SH-SY5Y (cell line): Measurements from ENCODE around the gene SMIM3.

Source experiments
- GATA2 ChIP-seq: IDR thresholded peaks from 2 replicates; pipeline ENCODE4 v1.6.1; 2011; ENCODE audit warnings: mild to moderate bottlenecking, low read depth, low read length
- GATA3 ChIP-seq: IDR thresholded peaks from 2 replicates; pipeline ENCODE4 v1.6.1; 2011; ENCODE audit warnings: low read depth, mild to moderate bottlenecking, low read length, moderate library complexity

The SMIM3 gene

DNA sequence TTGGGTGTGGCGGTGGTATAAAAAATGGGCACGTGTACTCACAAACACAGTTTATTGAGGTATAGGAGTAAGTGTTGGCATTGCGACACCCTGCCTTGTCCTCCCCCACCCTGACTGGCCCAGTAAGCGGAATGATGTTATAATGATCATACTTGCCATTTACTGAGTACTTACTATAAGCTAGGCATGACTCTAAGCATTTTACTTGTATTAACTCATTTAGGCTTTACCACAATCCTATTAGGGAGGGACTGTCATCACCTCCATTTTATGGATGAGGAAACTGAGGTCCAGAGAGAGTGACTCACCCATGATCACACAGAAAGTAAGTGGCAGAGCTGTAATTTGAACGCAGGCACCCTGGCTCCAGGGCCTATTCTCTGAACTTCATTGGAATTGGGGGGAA is 2.3 kb downstream of the SMIM3 start:
- TF ChIP-seq GATA3 (no peak), GATA2 (no peak)

DNA sequence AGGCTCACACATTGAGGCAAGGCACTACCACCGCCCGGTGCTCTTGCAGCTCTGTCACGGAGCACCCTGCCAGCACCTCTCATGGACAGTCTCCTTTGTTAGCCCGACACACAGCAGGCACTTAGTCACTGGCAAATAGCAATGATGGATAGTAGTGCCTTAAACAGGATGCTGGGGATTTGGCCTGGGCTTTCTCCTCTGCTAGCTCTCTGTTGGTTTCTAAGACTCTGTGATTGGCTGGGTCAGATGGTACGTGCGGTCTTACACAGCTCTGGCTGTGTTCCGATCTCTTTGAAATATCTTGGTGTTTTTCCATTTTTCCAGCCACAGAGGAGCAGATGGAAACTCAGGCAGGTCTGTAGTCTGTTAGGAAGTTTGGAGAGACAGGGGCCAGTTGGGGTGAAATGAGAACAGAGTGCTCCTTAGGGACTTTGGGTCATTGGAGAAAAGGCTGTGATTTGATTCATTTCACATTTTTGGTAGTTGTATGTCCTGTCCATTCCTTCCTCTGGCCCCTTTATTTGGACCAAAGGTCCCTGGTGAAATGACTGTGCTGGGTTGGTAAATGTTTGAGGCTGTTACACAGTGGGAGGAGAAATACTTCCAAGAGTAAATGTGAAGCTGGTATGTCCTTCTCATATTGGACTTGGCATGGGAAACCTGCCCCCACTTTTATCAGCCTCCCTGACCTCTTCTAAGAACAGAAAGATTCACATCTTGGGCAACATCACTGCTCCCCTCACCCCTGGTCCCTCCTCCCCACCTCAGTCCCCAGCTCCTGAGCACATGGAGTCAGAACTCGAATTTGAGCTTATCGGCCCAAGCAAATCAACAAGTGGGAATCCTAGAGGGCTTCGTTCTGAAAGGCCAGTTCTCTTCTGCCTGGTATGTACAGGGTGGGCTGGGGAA is 3.4 kb downstream of the SMIM3 start:
- TF ChIP-seq GATA2 (no peak), GATA3 (no peak)

DNA sequence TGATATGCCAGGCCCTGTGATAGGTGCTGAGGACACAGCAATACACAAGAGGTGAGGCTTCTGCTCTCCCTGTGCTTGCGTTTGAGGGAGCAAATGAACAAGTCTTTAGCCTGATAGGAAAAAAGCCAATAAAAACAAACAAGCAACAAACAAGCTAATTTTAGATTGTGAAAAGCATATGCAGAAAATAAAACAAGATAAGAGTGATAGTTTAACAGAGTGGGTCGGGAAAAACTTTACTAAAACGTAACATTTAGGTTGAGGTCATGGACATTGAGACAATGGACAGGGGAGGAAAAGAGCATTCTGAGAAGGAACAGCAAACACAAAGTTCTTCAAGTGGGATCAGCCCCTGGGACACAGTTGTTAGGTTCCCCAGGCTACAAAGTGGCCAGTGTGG is 4.3 kb downstream of the SMIM3 start:
- TF ChIP-seq GATA2 = no peak
- TF ChIP-seq GATA3 = no peak

DNA sequence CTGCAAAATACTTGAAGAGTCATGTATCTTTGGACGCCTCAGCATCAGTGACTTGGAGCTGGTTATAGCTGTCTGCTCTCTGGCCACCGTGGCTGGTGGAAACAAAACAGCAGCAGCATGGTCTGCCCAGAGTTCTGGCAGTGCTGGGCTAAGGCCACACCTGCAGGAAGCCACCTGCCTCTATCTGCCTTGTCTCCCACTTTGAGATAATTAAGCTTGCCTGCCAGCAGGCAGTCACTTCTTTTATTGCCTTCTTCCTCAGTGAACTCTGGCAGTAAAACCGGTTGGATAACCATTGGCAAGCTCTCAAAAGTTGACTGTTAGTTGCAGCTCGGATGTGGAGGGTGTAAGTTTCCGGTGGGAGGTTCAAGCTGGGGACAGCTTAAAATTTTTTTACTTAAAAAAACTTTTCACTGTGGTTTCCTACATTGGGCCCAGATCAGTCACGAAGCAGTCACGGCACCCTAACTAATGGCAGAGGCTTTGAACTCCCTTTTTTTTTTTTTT is 4.9 kb downstream of the SMIM3 start:
- TF ChIP-seq GATA2 = no peak
- no peak for TF ChIP-seq GATA3

DNA sequence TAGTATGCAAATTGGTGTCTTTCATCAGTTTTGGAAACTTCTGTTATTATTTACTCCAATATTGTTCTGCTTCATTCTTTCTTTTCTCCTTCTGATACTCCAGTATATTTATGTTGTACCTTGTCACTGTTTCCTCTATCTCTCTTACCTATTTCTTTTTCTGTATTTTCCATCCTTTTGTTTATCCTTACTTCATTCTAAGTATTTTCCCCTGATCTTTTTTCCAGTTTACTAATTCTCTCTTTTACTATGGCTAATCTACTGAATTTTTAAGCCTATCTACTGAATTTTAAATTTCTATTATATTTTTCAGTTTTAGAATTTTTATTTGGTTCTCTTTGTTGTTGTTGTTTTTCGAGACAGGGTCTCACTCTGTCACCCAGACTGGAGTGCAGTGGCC is 7.4 kb downstream of the SMIM3 start:
- no peak for TF ChIP-seq GATA3
- TF ChIP-seq GATA2 = no peak

DNA sequence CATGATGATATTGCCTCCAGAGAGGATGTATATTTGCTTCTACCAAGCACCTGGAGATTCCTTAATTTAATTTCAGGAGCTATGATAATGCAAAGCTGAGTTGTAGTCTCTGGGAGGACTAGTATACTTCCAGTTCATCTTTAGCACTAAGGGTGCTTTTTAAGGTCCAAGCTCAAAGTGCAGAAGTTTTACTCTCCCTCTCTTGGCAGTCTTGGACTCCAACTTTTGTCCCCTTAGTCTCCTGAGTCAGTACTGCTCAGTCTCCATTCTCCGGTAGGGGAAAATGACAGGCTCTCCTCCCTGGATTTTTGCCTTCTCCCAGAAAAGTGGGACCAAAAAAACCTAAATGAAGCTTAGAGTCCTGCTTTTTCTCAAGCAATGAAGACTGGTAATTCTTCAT is 8.3 kb downstream of the SMIM3 start:
- TF ChIP-seq GATA2 (no peak), GATA3 (no peak)

DNA sequence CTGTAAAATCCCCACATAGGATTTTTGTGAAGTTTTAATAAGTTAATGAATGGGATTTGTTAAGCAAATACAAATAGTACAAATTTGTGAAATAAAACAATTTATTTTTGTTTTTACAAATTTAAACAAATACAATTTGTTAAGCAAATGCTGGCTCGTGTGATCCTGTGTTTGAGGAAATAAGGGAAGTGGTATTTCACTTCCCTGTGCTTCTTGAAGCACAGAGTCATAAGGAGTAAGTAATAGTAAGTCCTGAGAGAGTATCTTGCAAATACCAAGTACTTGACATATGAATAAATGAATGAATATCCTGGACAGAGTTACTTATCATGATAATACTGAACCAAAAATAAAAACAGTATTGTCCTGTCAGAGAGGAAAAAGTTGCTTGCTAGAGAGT is 9.1 kb downstream of the SMIM3 start:
- no peak for TF ChIP-seq GATA2
- no peak for TF ChIP-seq GATA3

DNA sequence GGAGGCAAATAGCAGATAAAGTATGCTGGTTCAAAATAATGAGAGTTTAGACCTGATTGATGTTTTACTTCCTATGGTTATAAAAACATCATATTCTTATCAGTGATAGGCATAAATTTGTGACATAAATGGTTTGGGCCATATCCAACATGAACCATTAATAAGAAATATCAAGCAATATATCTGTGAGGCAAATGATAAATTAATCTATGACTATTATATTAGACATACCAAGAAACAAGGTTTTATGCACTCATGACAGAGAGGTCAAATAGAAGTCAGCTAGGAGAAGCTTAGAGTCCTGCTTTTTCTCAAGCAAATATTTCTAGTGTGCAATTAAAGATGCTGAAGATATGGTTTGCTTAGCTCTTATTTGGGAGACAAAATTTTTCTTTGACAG is 10.4 kb downstream of the SMIM3 start:
- TF ChIP-seq GATA2 = no peak
- TF ChIP-seq GATA3 = no peak

DNA sequence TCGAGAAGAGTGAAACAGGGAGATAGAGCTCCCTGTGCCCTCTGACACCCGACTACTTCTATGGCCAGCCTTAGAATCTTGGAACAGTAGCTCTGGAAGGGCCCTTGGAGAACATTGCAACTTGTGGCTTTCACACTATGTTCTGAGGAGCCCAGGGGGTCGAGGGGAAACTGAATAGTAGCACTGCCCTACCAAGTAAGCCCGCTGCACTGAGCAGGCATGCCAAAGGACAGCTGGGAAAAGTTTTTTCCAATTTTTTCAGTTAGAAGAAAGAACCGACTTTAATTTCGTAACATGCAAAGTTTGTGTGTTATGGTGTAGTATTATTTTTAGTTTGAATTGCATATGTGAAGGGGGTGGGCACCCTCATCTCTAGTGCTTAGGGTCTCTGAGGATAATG is 10.9 kb downstream of the SMIM3 start:
- TF ChIP-seq GATA3 (no peak), GATA2 (no peak)

DNA sequence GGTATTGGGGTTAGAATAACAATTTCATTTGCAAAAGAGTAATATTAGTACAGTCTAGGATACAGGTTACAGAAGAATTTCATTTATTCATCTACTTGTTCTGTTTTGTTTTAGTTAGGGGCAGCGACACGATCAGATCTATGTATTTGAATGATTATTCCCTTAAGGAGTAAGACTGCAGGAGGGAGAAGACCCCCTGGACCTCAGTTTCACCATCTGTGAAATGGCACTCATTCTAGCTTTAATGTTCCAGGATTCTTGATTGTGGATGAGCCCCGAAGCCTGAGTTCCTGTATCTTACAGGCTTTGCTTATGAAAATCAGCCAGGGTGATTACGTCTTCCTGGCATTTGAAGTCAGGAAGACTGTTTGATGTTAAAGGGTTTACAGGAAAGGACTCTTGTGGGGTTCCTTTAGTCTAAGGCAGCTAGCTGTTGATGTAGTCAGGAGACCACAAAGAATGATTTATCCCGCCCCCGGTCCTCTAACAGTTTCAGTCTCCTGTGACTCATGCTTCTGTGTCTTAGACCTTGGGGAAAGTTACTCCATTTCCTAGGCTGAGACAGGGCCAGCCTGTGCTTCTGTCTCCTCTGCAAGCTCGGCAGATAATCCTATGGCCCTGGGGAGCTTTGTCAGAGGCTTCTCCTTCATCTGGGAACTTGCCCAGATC is 11.5 kb downstream of the SMIM3 start:
- TF ChIP-seq GATA2 (no peak), GATA3 (no peak)

DNA sequence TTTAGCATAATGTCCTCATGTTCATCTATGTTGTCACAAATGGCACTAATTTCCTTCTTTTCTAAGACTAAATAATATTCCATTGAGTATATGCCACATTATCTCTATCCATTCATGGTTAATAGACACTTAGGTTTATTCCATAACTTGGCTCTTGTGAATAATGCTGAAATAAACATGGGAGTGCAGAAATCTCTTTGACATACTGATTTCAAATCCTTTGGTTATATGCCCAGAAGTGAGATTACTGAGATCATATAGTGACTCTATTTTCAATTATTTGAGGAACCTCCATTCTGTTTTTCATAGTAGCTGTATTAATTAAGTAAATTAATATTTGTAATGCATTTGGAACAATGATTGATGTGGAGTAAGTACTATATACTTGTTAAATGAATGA is 13.0 kb downstream of the SMIM3 start:
- no peak for TF ChIP-seq GATA3
- no peak for TF ChIP-seq GATA2

DNA sequence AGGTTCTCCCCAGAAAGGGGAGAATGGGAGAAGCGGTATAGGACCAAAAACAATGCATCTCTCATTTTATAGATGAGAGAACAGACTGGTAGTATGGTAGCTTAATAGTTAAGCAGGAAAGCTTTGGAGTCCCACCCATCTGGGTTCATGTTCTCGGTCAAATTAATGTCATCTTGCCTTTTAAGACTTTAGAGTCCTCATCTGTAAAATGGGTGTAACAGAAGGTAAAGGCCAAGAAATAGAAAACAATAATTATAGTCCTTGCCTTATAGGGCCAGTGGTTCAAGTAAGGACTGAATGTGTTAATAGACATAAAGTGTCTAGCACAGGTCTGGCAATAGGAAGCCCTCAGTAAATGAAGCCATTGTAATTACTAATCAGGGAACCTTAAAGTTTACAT is 16.4 kb downstream of the SMIM3 start:
- TF ChIP-seq GATA3 = no peak
- TF ChIP-seq GATA2 = no peak

DNA sequence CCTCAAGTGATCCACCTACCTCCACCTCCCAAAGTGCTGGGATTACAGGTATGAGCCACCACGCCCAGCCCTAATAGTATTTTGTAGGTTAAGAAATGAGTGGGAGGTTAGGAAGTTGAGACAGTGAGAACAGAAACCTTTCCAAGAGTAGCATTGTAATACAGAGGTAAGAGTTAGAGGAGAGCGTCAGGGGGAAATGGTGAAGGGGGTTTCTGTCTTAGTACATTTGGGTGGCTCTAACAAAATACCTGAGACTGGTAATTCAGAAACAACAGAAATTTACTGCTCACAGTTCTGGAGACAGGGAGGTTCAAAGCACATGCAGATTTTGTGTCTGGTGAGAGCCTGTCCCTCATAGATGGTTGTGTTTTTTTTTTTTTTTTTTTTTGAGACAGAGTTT is 18.8 kb downstream of the SMIM3 start:
- TF ChIP-seq GATA3 (no peak), GATA2 (no peak)

DNA sequence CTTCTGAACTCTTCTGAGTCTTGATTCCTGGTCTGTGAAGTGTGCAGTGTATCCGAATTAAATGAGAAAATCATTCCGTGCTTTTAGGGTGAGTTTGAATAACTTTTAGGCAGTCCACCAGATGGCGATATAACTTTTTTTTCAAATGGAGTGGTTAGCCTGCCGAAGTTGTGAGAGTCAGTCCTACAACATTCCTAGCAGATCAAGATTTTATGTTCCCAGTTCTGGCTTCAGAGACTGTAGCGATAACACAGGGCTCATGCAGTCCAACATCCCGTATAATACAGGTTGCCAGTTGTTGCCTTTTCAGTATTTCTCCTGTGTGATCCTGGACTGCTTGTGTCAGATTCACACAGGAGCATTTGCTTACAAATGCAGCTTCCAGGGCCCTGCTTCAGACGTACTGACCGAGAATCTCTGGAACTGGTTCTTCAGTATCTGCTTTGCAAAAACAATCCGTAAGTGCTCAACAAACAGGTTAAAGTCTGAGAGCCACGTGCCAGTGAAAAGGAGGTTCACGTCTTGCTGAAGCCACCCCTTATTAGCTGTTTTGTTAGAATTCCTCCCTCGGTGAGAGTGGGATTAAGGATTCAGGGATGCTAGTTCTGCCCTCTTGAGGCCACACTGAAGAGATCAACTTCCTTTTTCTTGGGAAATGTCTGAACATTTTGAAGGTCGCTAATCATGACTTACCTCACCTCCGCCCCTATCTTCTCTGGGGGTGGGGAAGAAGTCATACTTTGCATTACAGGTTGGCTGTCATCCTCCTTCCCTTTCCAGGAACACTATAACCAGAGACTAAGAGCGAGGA is 22.8 kb downstream of the SMIM3 start:
- TF ChIP-seq GATA3 (no peak), GATA2 (no peak)

DNA sequence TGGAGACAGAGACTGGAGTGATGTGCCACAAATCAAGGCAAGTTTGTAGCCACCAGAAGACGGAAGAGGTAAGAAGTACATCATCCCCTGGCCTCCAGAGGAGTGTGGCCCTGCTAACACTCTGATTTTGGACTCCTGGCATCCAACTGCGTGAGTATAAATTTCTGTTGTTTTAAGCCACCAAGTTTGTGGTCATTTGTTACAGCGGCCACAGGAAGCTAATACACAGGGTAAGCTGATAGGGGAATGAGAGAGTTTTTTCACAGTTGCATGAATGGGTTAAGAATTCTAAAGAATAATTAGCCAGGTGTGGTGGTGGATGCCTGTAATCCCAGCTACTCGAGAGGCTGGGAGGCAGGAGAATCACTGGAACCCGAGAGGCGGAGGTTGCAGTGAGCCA is 25.8 kb downstream of the SMIM3 start:
- TF ChIP-seq GATA3 = no peak
- TF ChIP-seq GATA2 = no peak
